NK-92 (cell line): ENCODE results near the gene RTN4R.

Experiments used
- DNase-seq: peaks from one replicate; lab custom pipeline; 2025; ENCODE audit not compliant: unreplicated experiment; lab: John Stamatoyannopoulos, UW

RTN4R gene

DNA sequence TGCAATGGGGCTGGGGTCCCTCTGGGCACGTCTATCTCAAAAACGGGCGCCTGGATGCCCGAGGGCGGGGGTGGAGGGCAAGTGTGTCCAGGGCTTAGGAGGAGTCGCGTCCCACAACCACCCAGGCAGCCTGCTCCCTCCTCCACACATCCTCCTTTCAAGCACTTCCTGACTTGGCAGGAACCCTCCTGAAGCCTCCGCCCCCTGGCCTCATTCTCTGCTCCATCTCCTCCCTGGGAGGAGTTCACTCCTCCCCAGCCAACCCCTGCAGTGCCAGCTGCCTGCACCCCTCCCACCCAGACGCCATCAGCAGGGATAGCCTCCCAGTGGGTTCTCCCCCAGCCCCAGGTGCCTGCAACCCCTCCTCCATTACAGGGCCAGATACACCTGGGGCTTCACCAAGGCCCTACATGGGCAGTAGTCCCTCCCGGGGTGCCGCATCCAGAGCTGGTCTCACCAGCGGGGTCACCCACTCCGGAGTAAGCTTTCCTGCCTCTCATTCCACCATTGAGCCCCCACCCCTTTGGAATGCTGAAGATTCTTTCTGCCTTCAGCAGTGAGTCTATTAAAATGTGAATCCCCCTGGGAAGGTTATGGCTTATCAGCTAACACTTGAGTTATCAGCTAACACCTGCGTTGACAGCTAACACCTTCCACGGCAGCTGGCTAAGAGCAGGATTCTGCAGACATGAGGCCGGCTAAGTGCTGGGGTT lies 24.4 kb downstream of the RTN4R start:
- DNase-seq = no peak

GRCh38 chr22:20243176-20243536 lies 25.0 kb downstream of the RTN4R start:
- no peak for DNase-seq

DNA sequence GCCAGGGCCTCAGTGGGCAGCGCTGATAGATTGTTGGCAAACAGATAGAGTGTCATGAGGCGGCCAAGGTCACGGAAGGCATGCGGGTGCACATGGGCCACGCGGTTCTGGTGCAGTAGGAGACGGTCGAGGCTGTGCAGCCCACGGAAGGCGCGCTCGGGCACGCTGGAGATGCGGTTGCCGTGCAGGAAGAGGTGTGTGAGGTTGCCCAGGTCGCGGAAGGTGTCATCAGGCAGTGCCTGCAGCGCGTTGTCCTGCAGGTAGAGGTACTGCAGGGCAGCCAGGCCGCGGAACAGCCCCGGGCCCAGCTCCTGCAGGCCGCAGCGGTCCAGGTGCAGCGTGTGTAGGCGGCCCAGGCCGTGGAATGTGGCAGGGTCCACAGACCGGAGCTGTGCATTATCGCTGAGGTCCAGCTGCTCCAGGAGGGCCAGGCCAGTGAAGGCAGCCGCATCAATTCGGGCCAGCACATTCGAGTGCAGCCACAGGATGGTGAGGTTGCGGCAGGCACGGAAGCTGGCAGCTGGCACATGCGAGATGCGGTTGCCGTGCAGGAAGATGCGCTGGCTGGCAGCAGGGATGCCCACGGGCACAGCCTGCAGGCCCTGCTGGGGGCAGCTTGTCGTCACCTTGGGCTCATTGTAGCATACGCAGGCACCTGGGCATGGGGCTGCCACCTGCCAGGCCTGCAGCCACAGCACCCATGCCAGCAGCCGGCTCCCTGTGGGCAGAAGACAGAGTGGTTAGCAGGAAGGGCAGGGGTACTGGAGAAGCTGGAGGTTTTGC lies 25.5 kb downstream of the RTN4R start:
- DNase-seq = no peak

GRCh38 chr22:20241579-20242392 lies 26.3 kb downstream of the RTN4R start:
- no peak for DNase-seq

DNA sequence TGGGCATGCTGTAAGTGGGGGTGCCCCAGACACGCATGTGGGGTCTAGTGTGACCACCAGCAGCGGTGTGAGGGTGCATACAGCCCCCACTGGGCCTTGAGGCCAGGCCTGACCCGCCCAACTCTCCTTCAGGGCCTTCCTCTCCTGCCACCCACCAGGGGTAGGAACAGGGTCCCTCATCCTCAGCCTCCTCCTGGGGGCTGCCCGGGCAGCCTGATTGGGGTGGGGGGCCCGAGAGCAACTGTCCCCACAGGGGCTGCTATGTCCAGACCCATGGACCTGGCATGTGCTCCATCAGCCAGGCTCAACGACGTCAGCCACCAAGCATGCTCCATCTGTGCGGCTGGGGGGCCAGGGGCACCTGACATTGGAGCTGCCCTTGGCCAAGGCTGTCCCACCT lies 27.2 kb downstream of the RTN4R start:
- no peak for DNase-seq

GRCh38 chr22:20240447-20240764 lies 27.7 kb downstream of the RTN4R start:
- DNase-seq = no peak

- no peak for DNase-seq
Measured at GRCh38 chr22:20239676-20240446, 28.3 kb downstream of the RTN4R start.

DNA sequence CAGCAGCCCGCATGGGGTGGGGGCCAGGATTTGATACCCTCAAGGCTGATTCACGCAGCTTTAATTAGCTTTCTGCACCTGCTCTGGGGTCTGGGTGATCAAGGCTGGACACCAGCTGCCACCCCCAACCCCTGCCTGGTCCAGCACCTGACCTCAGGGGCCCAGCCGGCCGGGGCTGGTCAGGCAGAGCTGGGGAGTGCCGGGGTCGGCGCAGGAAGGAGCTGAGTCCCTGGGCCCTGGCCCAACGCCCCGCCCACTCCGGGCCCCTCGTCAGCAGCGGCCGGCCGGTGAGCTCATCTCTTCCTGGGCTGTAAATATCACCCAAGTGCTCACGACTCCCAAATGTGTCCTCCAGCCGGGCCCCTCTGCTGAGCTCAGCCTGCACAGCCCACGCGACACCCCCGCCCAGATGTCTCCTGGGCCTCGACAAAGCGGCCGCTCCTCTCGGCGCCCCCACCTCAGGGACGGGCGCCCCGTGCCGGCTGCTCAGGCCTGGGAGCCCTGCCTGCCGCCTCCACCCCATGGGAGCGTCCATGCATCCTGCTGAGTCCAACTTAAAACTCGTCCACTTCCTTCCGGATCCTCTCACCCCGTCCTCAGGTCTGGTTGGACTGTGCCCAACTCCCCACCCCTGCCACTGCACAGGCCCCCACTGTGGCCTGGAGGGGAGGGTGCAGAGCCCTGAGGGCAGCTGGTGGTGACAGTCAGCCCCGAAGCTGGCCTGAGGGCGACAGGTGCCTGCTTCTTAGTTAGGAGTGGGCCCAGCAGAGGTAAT lies 29.0 kb downstream of the RTN4R start:
- DNase-seq = no peak

DNA sequence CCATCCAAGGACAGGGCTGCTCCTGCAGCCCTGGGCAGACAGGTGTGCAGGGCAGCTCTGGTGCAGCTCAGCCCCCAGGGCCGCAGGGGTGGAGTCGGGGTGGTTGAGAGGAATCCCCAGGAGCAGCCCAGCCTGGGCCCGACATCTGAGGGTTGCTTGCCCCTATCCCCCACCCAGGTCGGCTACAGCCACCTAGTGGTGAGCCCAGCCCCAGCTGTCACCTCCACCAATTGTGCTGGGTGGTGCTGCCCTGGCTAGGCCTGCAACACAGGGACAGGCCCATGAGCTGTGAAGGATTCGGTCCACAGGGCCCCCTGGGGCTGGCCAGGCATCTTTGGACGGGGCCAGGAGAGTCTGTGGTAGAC lies 29.6 kb downstream of the RTN4R start:
- no peak for DNase-seq

GRCh38 chr22:20237480-20238440 lies 30.4 kb downstream of the RTN4R start:
- no peak for DNase-seq

- DNase-seq = no peak
Measured at GRCh38 chr22:20236052-20236717, 31.9 kb downstream of the RTN4R start.

- DNase-seq = no peak
Measured at GRCh38 chr22:20235389-20235991, 32.6 kb downstream of the RTN4R start.

- DNase-seq = no peak
Measured at GRCh38 chr22:20234760-20235388, 33.2 kb downstream of the RTN4R start.

DNA sequence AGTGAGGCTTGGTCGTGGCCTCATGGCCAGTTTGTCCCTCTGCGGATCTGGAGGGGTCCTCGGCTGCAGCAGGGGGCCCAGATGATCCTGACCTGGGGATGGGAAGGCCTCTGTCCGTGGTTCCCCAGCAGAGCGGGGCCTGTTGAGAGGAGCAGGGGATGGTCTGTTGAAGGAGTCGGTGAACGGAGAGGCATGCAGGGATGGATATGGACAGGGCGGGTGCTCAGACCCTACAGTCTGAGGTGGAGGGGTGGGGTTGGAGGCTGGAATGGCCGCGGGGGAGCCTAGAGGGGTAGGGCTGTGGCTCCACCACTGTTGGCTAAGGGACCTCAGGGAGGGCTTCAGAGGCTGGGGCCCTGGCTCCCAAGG lies 33.8 kb downstream of the RTN4R start:
- DNase-seq = no peak

DNA sequence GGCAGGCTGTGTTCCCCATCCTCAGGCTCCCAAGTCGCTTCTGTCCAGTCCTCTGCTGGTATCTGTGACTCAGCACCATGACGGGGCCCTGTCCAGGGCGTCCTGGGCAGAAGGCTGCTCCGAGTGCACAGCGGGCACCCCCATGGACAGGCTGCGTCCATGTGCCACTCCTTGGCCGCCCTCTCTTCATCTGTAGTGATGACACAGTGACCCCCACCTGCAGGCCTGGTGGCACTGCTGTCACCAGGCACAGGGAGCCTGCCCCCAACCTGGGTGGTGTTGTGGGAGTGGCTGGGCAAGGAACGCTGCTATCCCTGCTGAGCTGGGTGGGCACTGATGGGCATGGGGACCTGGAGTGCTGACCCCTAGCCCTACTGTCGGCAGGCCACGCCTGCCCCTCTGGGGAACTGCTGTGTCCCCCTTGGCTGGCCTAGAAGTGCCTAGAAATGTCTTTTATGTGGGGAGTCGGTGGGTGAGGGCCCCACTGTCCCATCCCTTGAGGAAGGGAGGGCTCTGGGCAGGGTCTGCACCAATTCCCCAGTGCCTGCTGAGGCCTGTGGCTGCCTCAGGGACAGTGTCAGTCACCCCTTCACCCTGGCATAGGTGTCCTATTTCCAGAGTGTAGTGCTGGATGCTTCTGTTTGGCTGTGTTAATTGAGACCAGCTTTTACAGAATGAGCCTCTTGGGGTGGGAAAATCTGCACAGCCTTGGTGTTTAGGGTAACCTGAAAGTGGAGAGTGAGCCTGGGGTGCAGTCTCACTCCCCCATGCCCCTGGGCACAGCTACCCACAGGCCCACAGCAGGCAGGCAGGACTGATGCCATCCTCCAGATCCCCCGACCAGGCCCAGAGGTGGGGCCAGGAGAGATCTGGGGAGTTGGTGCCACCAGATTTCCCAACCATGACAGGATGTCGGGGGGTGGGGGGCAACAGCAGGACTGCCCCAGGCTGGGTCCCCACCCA lies 34.5 kb downstream of the RTN4R start:
- no peak for DNase-seq

- no peak for DNase-seq
Measured at GRCh38 chr22:20232781-20233180, 35.3 kb downstream of the RTN4R start.

DNA sequence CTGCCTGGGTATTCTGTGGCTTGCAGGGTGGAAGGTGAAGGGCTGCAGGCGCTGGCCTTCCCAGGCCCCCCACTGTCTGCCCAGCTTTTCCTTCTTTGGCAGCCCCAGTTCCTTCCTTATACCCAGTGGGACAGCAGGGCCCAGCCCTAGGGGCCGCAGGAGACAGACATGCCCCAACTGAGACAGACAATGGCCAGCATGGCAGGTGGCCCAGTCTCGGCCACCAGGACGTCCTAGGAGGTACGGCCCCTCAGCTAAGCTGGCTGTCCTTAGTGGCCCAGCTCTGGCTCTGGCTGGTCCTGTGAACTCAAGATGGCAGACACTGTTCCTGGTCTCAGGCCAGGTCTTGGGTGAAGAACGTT lies 35.9 kb downstream of the RTN4R start:
- no peak for DNase-seq
